T-helper 2 cell treated with Interferon-gamma antibody and Interleukin-4, amounts not matched to agents 5 μg/mL and 100 μg/mL, for 36 hours (primary cell): ENCODE measurements around the gene PIK3R3.

Experiments
- DNase-seq: peaks from one replicate; pipeline ENCODE4 v3.0.0; 2021; ENCODE audit warnings: low spot score
- H3K27ac Mint-ChIP-seq: one replicate; pipeline ENCODE4 v1.8.0; 2021; ENCODE audit warnings: mild to moderate bottlenecking, mixed read lengths
- H3K27me3 Mint-ChIP-seq: one replicate; pipeline ENCODE4 v1.8.0; 2021; ENCODE audit warnings: low read depth, mixed read lengths
- H3K36me3 Mint-ChIP-seq: one replicate; pipeline ENCODE4 v1.8.0; 2021; ENCODE audit warnings: low read depth, mixed read lengths
- H3K4me1 Mint-ChIP-seq: one replicate; pipeline ENCODE4 v1.8.0; 2021; ENCODE audit warnings: low read depth, mixed read lengths
- H3K4me3 Mint-ChIP-seq: one replicate; pipeline ENCODE4 v1.8.0; 2022; ENCODE audit warnings: mild to moderate bottlenecking, moderate library complexity, mixed read lengths
- H3K9me3 Mint-ChIP-seq: one replicate; pipeline ENCODE4 v1.8.0; 2021; ENCODE audit warnings: mixed read lengths

Gene PIK3R3

DNA sequence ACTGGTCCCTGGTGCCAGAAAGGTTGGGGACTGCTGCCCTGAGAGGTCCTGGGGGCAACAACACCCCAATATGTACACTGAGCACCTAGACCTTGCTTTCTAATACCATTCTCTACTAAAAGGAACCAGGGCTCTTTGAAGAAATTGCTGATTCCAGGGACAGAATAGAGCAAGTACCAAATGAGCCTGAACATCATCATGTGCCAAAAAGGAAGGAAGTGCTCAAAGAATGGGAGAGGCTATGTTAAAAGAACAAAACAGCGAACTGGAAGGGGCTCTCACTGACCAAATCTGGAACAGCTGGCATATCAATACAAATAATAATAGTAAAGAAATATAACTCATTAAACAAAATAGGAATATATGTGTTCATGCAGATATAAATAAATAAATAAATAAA is 50.8 kb downstream of the PIK3R3 start:
- Mint-ChIP-seq H3K4me1 (no peaks in the 10 kb centered on the region), H3K9me3 (no peaks in the 10 kb centered on the region), H3K4me3 (no peak overlapping the region), H3K27me3 (peaks cover 6% of the 10 kb centered on the region), H3K27ac (no peak overlapping the region), H3K36me3 (no peaks in the 10 kb centered on the region)
- no peak for DNase-seq

DNA sequence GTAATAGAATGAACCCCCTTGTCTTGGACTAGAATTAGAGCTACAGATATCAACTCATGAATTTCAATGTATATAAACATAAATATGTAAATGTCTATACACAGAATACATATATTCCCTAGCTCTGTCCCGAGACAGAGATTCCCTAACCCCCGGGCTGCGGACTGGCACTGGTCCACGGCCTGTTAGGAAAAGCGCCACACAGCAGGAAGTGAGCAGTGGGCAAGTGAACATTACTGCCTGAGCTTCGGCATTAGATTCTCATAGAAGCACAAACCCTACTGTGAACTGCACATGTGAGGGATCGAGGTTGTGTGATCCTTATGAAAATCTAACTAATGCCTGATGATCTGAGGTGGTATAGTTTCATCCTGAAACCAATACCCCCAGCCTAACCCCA is 51.2 kb downstream of the PIK3R3 start:
- no peak overlapping the region for H3K4me3 Mint-ChIP-seq
- no peaks in the 10 kb centered on the region for H3K9me3 Mint-ChIP-seq
- H3K36me3 Mint-ChIP-seq = no peaks in the 10 kb centered on the region
- no peak for DNase-seq
- H3K27ac Mint-ChIP-seq = no peak overlapping the region
- H3K4me1 Mint-ChIP-seq = no peaks in the 10 kb centered on the region
- H3K27me3 Mint-ChIP-seq = peaks cover 6% of the 10 kb centered on the region

DNA sequence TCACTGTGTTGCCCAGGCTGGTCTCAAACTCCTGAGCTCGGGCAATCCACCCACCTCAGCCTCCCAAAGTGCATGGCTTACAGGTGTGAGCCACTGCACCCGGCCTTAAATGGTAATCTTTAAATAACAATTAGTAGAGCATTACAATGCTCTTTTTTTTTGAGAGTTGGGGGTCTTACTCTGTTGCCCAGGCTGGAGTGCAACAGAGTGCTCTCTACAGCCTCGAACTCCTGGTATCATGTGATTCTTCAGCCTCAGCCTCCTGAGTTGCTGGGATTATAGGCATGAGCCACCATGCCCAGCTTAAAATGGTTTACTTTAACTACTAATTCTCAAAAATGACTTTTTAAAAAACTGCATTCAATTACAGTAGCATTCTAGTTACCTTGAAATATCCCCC is 52.2 kb downstream of the PIK3R3 start:
- H3K27ac Mint-ChIP-seq = no peak overlapping the region
- H3K4me3 Mint-ChIP-seq = no peak overlapping the region
- no peak for DNase-seq
- no peaks in the 10 kb centered on the region for H3K36me3 Mint-ChIP-seq
- no peaks in the 10 kb centered on the region for H3K9me3 Mint-ChIP-seq
- H3K4me1 Mint-ChIP-seq = no peaks in the 10 kb centered on the region
- peaks cover 6% of the 10 kb centered on the region for H3K27me3 Mint-ChIP-seq

DNA sequence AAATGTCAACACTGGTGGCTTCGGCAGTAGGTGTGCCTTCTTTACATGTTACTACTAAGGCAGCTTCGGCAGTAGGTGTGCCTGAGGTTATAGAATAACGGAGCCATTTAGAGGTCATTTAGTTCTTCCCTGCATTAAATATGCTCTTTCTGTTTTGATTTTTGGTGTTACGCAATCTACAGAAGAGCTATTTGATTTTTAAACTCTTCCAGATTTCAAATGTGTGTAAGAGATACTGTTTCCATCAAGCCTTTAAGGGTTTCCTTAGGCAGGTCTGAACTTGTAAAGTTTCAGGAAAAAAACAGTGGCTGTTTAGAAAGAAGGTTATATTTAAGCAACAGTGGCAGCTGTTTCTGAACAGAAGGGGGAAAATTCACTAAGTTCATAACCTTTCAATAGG is 54.8 kb downstream of the PIK3R3 start:
- Mint-ChIP-seq H3K9me3 (no peaks in the 10 kb centered on the region), H3K27me3 (peaks cover 3% of the 10 kb centered on the region), H3K4me1 (no peaks in the 10 kb centered on the region), H3K36me3 (no peaks in the 10 kb centered on the region), H3K27ac (no peak overlapping the region), H3K4me3 (no peak overlapping the region)
- DNase-seq = no peak

DNA sequence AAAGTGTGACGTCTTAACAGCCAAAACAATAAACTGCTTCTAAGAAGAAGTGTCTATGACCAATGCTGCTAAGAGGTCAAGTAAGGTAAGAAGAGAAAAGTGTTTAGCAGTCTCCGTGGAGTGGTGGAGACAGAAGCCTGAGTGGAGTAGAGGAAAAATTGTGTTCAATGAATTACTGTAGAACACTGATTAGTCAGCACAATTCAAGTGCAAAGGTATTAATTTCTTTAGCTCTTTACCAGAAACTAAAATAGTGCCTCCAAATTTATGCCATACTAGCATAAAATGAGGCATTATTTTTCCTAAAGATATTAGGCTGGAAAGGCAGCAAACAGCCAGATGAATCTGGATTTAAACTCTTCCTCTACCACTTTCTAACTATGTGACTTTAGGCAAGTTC is 56.1 kb downstream of the PIK3R3 start:
- no peaks in the 10 kb centered on the region for H3K9me3 Mint-ChIP-seq
- no peaks in the 10 kb centered on the region for H3K36me3 Mint-ChIP-seq
- DNase-seq = no peak
- H3K4me1 Mint-ChIP-seq = no peaks in the 10 kb centered on the region
- H3K27me3 Mint-ChIP-seq = peaks cover 3% of the 10 kb centered on the region
- no peak overlapping the region for H3K27ac Mint-ChIP-seq
- no peak overlapping the region for H3K4me3 Mint-ChIP-seq

DNA sequence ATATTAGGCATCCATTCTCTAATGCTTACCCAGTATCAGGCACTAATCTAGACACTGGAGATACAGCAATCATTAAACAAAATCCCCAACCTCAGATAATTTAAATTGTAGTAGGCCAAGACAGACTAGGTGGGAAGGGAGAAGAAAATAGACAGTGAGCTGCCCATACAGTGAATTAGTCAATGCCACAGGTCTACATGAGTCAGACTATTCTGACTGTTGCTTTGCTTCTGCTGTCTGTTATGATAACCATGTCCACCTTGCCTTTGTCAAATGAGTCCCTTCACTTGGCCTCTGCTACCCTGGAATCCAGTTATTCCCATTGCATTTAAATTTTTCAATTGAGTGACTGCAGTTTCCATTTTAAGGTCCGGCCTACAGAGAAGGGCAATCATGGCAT is 59.5 kb downstream of the PIK3R3 start:
- no peak overlapping the region for H3K4me3 Mint-ChIP-seq
- no peaks in the 10 kb centered on the region for H3K27me3 Mint-ChIP-seq
- no peaks in the 10 kb centered on the region for H3K4me1 Mint-ChIP-seq
- no peaks in the 10 kb centered on the region for H3K36me3 Mint-ChIP-seq
- no peak overlapping the region for H3K27ac Mint-ChIP-seq
- no peaks in the 10 kb centered on the region for H3K9me3 Mint-ChIP-seq
- no peak for DNase-seq

DNA sequence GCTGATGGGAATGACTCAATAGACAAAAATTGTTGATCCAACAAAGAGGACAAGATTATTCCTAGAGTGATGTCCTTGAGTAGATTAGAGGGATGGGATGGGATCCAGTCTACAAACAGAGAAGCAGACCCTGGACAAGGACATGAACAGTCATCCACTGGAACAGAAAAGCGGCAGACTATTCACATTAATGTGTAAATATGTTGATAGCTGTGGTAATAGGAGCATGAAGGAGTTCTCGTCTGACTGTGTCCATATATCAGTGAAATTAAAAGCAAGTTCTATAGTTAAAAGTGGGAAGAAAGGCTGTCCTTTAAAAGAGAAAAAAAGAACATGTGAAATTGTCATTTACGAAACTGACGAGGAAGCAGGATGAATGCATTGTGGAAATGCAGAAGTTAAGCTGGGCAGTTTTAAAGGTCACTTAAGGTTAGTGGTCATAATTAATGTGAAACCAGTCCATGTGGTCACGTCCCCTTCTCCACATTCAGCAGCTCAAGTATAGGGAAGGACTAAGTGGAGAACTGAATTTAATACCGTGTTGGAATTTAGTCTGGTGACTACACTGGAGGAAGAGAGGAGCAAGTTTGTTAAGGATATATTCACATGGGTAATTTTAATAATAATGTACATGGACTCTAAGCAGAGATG is 62.1 kb downstream of the PIK3R3 start:
- no peak for DNase-seq

DNA sequence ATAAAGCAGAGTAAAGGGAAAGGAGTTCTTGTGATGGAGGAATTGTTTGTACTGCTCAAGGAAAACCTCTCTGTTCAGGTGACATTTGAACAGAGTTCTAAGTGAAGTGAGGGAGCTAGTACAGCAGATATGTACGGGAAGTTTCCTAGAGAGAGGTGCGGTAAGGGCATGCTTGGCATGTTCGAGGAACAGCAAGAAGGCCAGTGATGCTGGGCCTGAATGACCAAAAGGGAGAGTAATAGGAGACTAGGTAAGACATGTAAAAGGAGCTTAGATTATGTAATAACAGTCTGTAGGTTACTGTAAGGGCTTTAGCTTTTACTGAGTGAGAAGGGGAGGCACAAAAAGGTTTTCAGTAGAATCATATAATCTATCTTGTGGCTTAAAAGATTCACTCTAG is 63.9 kb downstream of the PIK3R3 start:
- Mint-ChIP-seq H3K36me3 (peaks cover 1% of the 10 kb centered on the region), H3K27me3 (no peaks in the 10 kb centered on the region), H3K4me3 (no peak overlapping the region), H3K27ac (no peak overlapping the region), H3K9me3 (no peaks in the 10 kb centered on the region), H3K4me1 (peaks cover 9% of the 10 kb centered on the region)
- DNase-seq = no peak

More for the DNA sequence above, 62.1 kb downstream of the PIK3R3 start:
- no peaks in the 10 kb centered on the region for H3K9me3 Mint-ChIP-seq
- H3K4me1 Mint-ChIP-seq = peaks cover 4% of the 10 kb centered on the region
- peaks cover 1% of the 10 kb centered on the region for H3K36me3 Mint-ChIP-seq
- no peaks in the 10 kb centered on the region for H3K27me3 Mint-ChIP-seq
- H3K27ac Mint-ChIP-seq = no peak overlapping the region
- H3K4me3 Mint-ChIP-seq = no peak overlapping the region

DNA sequence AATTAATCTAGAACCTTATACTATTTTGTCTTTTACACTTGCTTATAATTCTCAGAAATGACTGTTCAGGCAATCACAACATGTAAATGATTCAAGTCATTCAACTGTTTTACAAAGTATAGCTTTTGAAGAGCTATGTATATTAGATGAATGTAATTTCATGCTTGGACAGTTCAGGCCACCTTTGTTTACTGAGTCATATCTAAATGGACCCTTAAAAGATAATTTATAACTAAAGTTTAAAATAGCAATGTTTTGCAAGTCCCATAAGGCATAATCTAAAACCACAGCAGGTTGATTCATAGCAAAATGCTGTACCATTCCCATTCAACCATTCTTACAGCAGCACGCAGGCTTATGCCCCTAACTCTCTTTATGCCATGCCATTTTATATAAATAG is 64.8 kb downstream of the PIK3R3 start:
- Mint-ChIP-seq H3K27me3 (no peaks in the 10 kb centered on the region), H3K4me1 (peaks cover 17% of the 10 kb centered on the region), H3K27ac (no peak overlapping the region), H3K9me3 (no peaks in the 10 kb centered on the region), H3K36me3 (peaks cover 1% of the 10 kb centered on the region), H3K4me3 (no peak overlapping the region)
- no peak for DNase-seq

DNA sequence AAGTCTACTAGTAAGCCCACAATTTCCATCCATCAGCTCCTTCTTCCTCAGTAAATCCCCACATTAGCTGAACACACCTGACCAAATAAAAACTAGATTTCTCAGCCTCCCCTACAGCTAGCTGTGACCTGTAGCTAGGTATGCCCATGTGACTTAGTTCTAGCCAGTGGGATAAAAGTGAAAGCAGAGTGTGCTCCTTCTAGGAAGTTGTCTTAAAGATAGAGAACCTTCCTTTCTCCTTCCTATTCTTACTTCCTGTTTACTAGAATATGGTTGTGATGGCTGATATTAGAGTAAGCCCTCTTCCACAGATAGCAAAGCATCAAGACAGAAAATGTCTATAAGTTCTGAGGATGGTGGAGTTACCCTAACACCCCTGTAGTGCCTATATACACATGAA is 67.0 kb downstream of the PIK3R3 start:
- Mint-ChIP-seq H3K27me3 (no peaks in the 10 kb centered on the region), H3K27ac (peak overlapping the region; percentile 33), H3K4me3 (peak overlapping the region; percentile 47), H3K9me3 (no peaks in the 10 kb centered on the region), H3K4me1 (peaks cover 25% of the 10 kb centered on the region), H3K36me3 (peaks cover 7% of the 10 kb centered on the region)
- no peak for DNase-seq

DNA sequence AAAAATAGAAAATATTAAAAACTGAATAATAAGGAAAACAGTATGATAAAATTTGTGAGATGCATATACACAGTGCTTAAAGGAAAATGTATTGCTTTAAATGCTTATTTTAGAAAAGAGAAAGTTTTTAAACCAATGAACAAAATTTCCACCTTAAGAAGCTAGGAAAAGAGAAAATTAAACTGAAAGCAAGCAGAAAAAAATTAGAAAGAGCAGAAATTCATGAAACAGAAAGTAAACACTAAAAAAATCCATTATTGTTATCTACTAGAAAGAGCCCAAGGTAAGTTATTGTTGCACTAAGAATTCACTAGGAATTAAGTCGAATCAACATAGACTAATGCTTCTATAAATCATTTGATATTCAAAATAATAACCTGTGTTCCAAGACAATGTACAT is 67.7 kb downstream of the PIK3R3 start:
- no peak overlapping the region for H3K27ac Mint-ChIP-seq
- no peak overlapping the region for H3K4me3 Mint-ChIP-seq
- H3K27me3 Mint-ChIP-seq = no peaks in the 10 kb centered on the region
- DNase-seq = no peak
- no peaks in the 10 kb centered on the region for H3K9me3 Mint-ChIP-seq
- H3K36me3 Mint-ChIP-seq = peaks cover 7% of the 10 kb centered on the region
- H3K4me1 Mint-ChIP-seq = peaks cover 25% of the 10 kb centered on the region

DNA sequence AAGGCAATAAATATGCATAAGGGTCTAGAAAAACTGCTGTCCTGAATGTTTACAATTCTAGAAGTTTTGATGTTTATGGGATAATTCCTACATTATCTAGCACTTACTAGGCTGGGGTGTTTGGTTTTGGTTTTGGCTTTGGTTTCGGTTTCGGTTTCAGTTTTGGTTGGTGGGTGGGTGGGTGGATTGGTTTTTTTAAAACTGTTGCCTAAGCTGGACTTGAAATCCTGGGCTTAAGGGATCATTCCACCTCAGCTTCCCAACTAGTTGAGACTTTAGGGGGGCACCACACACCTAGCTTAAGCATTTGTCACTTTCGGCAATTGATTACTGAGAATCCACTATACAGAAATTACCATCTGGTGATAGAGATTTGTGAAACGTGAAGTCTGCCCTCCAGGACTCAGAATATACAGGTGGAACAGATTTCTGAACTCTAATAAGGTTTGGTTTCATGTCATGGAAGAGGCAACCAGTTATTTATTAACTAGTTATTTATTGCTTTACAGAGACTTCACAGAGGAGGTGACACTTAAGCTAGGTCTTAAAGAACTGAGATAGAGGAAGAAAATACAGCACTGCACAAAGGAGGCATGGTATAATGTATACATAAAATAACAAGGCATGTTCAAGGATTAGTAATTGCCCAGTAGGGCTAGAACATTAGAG is 69.6 kb downstream of the PIK3R3 start:
- Mint-ChIP-seq H3K27me3 (no peaks in the 10 kb centered on the region), H3K27ac (peak overlapping the region; percentile 15), H3K4me1 (peaks cover 25% of the 10 kb centered on the region), H3K9me3 (no peaks in the 10 kb centered on the region), H3K36me3 (peaks cover 7% of the 10 kb centered on the region), H3K4me3 (peak overlapping the region; percentile 37)
- DNase-seq = peak; percentile 34

DNA sequence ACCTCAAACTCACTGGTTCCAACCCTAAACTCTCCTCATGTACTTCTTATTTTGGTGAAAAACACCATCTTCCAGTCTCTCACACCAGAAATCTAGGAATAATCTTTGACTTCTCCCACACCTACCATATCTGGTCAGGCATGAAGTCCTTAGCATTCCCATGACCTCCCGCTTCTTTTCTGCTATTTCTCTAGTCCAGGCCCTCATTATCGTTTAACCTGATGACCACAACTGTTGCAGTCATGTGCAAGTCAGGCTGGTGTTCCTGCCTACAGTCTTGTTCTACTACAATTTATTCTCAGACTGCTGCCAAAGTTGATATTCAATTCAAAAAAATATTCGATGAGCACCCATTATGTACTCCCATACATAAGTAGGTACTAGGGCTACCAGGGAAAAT is 71.3 kb downstream of the PIK3R3 start:
- peaks cover 7% of the 10 kb centered on the region for H3K36me3 Mint-ChIP-seq
- no peak overlapping the region for H3K4me3 Mint-ChIP-seq
- H3K27me3 Mint-ChIP-seq = no peaks in the 10 kb centered on the region
- no peak overlapping the region for H3K27ac Mint-ChIP-seq
- H3K4me1 Mint-ChIP-seq = peaks cover 25% of the 10 kb centered on the region
- H3K9me3 Mint-ChIP-seq = no peaks in the 10 kb centered on the region
- DNase-seq = no peak

DNA sequence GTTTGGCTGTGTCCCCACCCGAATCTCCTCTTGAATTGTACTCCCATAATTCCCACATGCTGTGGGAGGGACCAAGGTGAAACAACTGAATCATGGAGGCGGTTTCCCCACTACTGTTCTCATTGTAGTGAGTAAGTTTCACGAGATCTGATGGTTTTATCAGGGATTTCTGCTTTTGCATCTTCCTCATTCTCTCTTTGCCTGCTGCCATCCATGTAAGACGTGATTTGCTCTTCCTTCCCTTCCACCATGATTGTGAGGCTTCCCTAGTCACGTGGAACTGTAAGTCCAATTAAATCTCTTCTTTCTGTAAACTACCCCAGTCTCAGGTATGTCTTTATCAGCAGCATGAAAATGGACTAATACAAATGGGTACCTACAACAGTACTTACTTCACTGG is 73.5 kb downstream of the PIK3R3 start:
- H3K9me3 Mint-ChIP-seq = no peaks in the 10 kb centered on the region
- H3K27ac Mint-ChIP-seq = no peak overlapping the region
- no peaks in the 10 kb centered on the region for H3K27me3 Mint-ChIP-seq
- H3K4me1 Mint-ChIP-seq = peaks cover 17% of the 10 kb centered on the region
- peaks cover 5% of the 10 kb centered on the region for H3K36me3 Mint-ChIP-seq
- no peak overlapping the region for H3K4me3 Mint-ChIP-seq
- DNase-seq = no peak

DNA sequence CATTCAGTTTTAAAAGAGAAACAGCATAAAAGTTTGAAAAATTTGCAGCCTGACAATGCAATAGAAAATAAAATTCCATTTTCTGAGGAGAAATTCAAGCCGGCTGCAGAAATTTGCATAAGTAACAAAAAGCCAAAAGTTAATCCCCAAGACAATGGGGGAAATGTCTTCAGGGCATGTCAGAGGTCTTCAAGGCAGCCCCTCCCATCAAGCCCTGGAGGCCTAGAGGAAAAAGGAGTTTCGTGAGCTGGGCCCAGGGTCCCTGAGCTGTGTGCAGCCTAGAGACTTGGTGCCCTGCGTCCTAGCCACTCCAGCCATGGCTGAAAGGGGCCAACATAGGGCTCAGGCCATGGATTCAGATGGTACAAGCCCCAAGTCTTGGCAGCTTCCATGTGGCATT is 74.6 kb downstream of the PIK3R3 start:
- no peak overlapping the region for H3K27ac Mint-ChIP-seq
- peaks cover 5% of the 10 kb centered on the region for H3K36me3 Mint-ChIP-seq
- DNase-seq = no peak
- no peak overlapping the region for H3K4me3 Mint-ChIP-seq
- H3K9me3 Mint-ChIP-seq = no peaks in the 10 kb centered on the region
- peaks cover 9% of the 10 kb centered on the region for H3K4me1 Mint-ChIP-seq
- H3K27me3 Mint-ChIP-seq = no peaks in the 10 kb centered on the region
